OCI-LY3 (cell line): ENCODE data around the gene RTL10.

Experiments used
- H2AFZ ChIP-seq: fragments of 200-600, 300-600 bp; shearing (Covaris generic); 2 replicates; pipeline ENCODE4 v1.6.0; 2014; ENCODE audit warnings: antibody characterized with exemption, low read depth, low read length
- H3K27ac ChIP-seq: fragments of 200-600, 300-600 bp; sonication (generic); 2 replicates; pipeline ENCODE4 v1.5.1; 2014; ENCODE audit warnings: mild to moderate bottlenecking, low read length, moderate library complexity, mixed read lengths
- H3K27me3 ChIP-seq: fragments of 200-600, 300-600 bp; sonication (generic); 2 replicates; pipeline ENCODE4 v1.6.1; 2014; ENCODE audit warnings: low read depth, low read length, mixed read lengths
- H3K36me3 ChIP-seq: fragments of 200-600, 300-600 bp; sonication (generic); replicated peaks from 2 replicates; pipeline ENCODE3; 2014; ENCODE audit warnings: low read depth, low read length, mixed read lengths
- H3K4me1 ChIP-seq: fragments of 300-600, 200-600 bp; sonication (generic); 2 replicates; pipeline ENCODE4 v1.6.1; 2014; ENCODE audit warnings: low read length, mixed read lengths
- H3K4me2 ChIP-seq: fragments of 200-600, 300-600 bp; sonication (generic); 2 replicates; pipeline ENCODE4 v1.6.1; 2014; ENCODE audit warnings: low read length, mixed read lengths
- H3K4me3 ChIP-seq: fragments of 300-600, 200-600 bp; sonication (generic); 2 replicates; pipeline ENCODE4 v1.5.1; 2014; ENCODE audit warnings: antibody characterized with exemption, mild to moderate bottlenecking, low read length, moderate library complexity
- H3K79me2 ChIP-seq: fragments of 300-600, 200-600 bp; shearing (Covaris generic); 2 replicates; pipeline ENCODE4 v1.6.1; 2014; ENCODE audit warnings: mild to moderate bottlenecking, low read length, mixed read lengths
- H3K9ac ChIP-seq: fragments of 300-600, 200-600 bp; shearing (Covaris generic); 2 replicates; pipeline ENCODE4 v1.6.0; 2014; ENCODE audit warnings: mild to moderate bottlenecking, low read length, moderate library complexity
- H3K9me3 ChIP-seq: fragments of 200-600, 300-600 bp; shearing (Covaris generic); 2 replicates; pipeline ENCODE4 v1.6.1; 2014; ENCODE audit warnings: low read length, mixed read lengths; ENCODE audit not compliant: insufficient read depth
- H4K20me1 ChIP-seq: fragments of 200-600, 300-600 bp; sonication (generic); 2 replicates; pipeline ENCODE4 v1.6.1; 2016; ENCODE audit warnings: low read length, mixed read lengths; ENCODE audit not compliant: insufficient read depth
- EZH2phosphoT487 ChIP-seq: fragments of 200-600 bp; shearing (Covaris generic); IDR thresholded peaks from 2 replicates; pipeline ENCODE4 v1.6.1; 2018; ENCODE audit warnings: antibody characterized with exemption, mixed run types, low read depth
- TF ChIP-seq, protein P1 (sequence below): fragments of 200-600, 300-600 bp; sonication (generic); IDR thresholded peaks from 2 replicates; pipeline ENCODE4 v1.5.1; 2014; ENCODE audit warnings: antibody characterized with exemption, low read length, low read depth

Gene RTL10

DNA sequence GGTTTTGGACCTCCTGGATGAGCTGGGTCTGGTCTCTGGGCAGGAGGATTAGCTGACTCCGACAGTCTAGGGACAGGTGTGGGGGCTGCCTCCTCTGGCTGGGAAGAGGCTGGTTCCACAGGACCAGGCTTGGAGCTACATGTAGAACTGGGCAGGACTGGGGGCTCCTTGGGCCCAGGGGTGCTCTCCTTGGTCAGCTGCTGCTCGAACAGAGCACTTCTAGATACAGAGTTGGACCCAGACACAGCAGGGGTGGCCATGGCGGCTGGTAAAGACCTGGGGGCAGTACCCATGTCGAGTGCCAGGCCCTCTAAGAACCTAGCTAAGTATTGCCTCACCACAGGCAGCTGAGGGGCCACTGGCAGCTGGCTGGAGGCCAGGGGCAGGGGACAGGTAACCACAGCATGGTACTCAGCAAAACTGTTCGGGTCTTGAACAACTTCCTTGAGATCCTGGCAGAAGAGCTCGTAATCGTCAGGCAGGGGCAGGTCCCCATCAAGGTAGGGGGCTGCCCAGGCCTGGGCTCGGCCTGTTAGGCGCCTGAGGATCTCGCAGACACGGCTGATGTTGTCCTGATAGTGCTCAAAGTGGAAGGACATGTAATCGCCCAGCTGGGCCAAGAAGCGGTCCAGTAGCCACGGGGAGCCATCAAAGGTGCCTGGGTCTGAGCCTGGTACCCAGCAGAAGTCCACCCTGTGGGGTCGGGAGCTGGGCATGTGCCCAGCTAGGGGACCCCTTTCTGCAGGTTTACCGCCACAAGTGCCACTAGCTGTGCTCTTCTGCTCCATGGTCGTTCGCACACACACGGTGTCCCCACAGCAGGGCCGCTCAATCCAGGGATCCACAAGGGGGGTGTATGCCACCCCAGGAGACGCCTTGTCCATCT lies 3.1 kb downstream of the RTL10 start:
- H4K20me1 ChIP-seq: peaks cover 14% of the 10 kb centered on the region

DNA sequence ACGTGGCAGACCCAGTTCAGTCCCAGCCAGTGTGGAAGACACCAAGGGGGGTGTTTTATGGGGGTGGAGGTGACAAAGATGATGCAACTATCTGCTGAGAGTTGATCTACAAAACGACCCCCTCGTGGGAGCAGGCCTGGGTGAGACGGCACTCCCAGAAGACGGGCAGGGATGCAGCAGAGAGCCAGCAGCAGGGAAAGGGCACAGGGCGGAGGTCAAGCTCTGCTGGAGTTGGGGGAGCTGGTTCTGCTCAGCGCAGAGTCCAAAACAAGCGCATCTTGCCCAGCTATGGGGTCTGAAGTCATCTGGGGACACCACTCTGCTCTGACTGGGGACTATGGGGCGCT lies 3.9 kb downstream of the RTL10 start:
- Histone ChIP-seq H2AFZ (no peak overlapping the region), H3K27me3 (no peaks in the 10 kb centered on the region), H3K4me2 (no peak overlapping the region), H3K9me3 (no peaks in the 10 kb centered on the region), H3K4me1 (peaks cover 11% of the 10 kb centered on the region), H3K36me3 (peaks cover 31% of the 10 kb centered on the region), H3K9ac (no peak overlapping the region), H4K20me1 (peaks cover 16% of the 10 kb centered on the region), H3K4me3 (no peak overlapping the region), H3K79me2 (peaks cover 56% of the 10 kb centered on the region), H3K27ac (no peak overlapping the region)
- TF ChIP-seq EZH2phosphoT487: no peak
- TF ChIP-seq, protein P1, sequence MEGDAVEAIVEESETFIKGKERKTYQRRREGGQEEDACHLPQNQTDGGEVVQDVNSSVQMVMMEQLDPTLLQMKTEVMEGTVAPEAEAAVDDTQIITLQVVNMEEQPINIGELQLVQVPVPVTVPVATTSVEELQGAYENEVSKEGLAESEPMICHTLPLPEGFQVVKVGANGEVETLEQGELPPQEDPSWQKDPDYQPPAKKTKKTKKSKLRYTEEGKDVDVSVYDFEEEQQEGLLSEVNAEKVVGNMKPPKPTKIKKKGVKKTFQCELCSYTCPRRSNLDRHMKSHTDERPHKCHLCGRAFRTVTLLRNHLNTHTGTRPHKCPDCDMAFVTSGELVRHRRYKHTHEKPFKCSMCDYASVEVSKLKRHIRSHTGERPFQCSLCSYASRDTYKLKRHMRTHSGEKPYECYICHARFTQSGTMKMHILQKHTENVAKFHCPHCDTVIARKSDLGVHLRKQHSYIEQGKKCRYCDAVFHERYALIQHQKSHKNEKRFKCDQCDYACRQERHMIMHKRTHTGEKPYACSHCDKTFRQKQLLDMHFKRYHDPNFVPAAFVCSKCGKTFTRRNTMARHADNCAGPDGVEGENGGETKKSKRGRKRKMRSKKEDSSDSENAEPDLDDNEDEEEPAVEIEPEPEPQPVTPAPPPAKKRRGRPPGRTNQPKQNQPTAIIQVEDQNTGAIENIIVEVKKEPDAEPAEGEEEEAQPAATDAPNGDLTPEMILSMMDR: no peak

More for the DNA sequence above, 3.1 kb downstream of the RTL10 start:
- H3K4me1 ChIP-seq: peaks cover 17% of the 10 kb centered on the region
- no peak overlapping the region for H3K4me2 ChIP-seq
- H3K9me3 ChIP-seq: no peaks in the 10 kb centered on the region
- H3K27me3 ChIP-seq: no peaks in the 10 kb centered on the region
- H3K4me3 ChIP-seq: no peak overlapping the region
- H2AFZ ChIP-seq: no peak overlapping the region
- TF ChIP-seq, protein P1: no peak
- TF ChIP-seq EZH2phosphoT487: no peak
- peaks cover 63% of the 10 kb centered on the region for H3K79me2 ChIP-seq
- H3K27ac ChIP-seq: no peak overlapping the region
- peaks cover 31% of the 10 kb centered on the region for H3K36me3 ChIP-seq
- no peak overlapping the region for H3K9ac ChIP-seq

DNA sequence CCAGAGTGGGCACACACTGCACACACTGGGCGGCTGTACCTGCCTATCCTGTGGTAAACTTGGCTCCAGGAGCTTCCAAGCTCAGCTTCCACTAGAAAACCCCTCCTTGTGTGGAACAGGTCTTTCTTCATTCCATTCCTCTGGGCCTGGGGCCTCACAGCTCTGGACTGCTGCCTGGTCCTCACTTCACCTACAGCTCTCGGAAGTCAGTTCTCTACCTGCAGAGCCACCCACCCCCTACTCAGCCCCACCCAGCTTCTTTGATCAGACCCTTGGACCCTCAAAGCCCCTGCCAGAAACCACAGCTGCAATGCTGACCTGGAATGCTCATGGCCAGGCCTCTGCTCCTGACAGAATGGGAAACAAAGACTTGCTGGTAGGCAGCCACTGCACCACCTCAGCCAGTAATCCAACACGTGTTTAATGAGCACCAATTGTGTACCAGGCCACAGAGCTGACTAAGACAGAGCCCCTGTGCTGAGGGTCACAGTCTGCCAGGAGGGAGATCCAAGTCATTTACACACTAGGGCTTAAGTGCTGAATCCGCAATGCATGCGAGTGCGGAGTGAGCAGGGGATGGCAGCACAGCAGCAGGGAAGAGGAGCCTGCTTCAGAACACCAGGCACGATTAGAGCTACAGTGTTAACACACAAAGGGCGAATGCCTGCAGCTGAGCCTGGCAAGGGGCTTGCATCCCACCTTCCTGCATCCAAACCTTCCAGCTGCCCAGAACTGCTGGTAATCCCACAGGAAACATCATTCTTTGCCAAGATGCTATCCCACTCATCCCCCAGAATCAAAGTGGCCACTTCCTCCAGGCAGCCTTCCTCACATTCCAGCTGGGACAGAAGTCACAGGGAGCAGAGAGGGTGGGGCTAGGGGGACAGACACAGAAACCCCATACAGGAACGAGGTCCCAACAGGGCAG lies 4.6 kb downstream of the RTL10 start:
- H3K27ac ChIP-seq: no peak overlapping the region
- no peaks in the 10 kb centered on the region for H3K9me3 ChIP-seq
- peaks cover 10% of the 10 kb centered on the region for H3K4me1 ChIP-seq
- no peak overlapping the region for H3K4me3 ChIP-seq
- no peak for TF ChIP-seq EZH2phosphoT487
- TF ChIP-seq, protein P1: no peak
- peaks cover 21% of the 10 kb centered on the region for H4K20me1 ChIP-seq
- no peak overlapping the region for H3K9ac ChIP-seq
- no peaks in the 10 kb centered on the region for H3K27me3 ChIP-seq
- H3K4me2 ChIP-seq: no peak overlapping the region
- peaks cover 50% of the 10 kb centered on the region for H3K79me2 ChIP-seq
- peaks cover 31% of the 10 kb centered on the region for H3K36me3 ChIP-seq
- H2AFZ ChIP-seq: no peak overlapping the region
